Kidney (tissue), 14 donors: ENCODE data around the gene CYB561A3. TPM values are rescaled to one million over a fixed set of nuclear protein-coding genes. Genes with fewer than 3 reads are reported as not detected.

Experiments
- DNase-seq, 5 donors: peaks; one replicate each; pipeline ENCODE4 v3.0.0-alpha.2; 2013 to 2020
- FAIRE-seq: peaks from 2 replicates; lab custom pipeline; 2012; peaks lifted over from hg19 to GRCh38; lab: Jason Lieb, UNC
- H3K27ac ChIP-seq, 2 donors: one replicate each; pipeline ENCODE4 v1.7.0; 2013; ENCODE audit warnings: low read depth in 2 of 2, low read length in 2 of 2, inconsistent platforms in 1 of 2
- H3K27me3 ChIP-seq: one replicate; pipeline ENCODE4 v1.7.1; 2013; ENCODE audit warnings: low read length, inconsistent platforms; ENCODE audit not compliant: control insufficient read depth, insufficient read depth
- H3K36me3 ChIP-seq, 3 donors: one replicate each; pipeline versions ENCODE4 v1.7.0 to v1.7.1; 2013; ENCODE audit warnings: low read length in 3 of 3, control low read depth in 1 of 3, inconsistent platforms in 1 of 3; ENCODE audit not compliant: insufficient read depth in 3 of 3, control insufficient read depth in 2 of 3
- H3K4me1 ChIP-seq, 3 donors: one replicate each; pipeline versions ENCODE4 v1.7.0 to v1.7.1; 2013; ENCODE audit warnings: low read length in 3 of 3, inconsistent platforms in 1 of 3, low read depth in 1 of 3; ENCODE audit not compliant: control insufficient read depth in 2 of 3, insufficient read depth in 2 of 3
- H3K4me3 ChIP-seq, 3 donors: one replicate each; pipeline versions ENCODE4 v1.7.0 to v1.8.1; 2013; ENCODE audit warnings: low read length in 3 of 3, control low read depth in 1 of 3, inconsistent platforms in 1 of 3
- H3K9ac ChIP-seq, 3 donors: one replicate each; pipeline versions ENCODE4 v1.7.0 to v1.7.1; 2013; ENCODE audit warnings: low read length in 3 of 3, control low read depth in 1 of 3, inconsistent platforms in 1 of 3
- H3K9me3 ChIP-seq, 3 donors: one replicate each; pipeline versions ENCODE4 v1.7.0 to v1.7.1; 2013; ENCODE audit warnings: low read length in 3 of 3, control low read depth in 1 of 3, inconsistent platforms in 1 of 3; ENCODE audit not compliant: control insufficient read depth in 2 of 3, insufficient read depth in 1 of 3
- CTCF ChIP-seq: IDR thresholded peaks from 3 replicates; pipeline ENCODE4 v1.5.1; 2012; ENCODE audit warnings: mild to moderate bottlenecking, moderate library complexity, borderline replicate concordance; ENCODE audit not compliant: insufficient read depth; ENCODE audit errors: extremely low read depth
- intact Hi-C: fragments of 100-400 bp; cut with DNase I; formaldehyde crosslinking; loops from one replicate; pipeline ENCODE4 v1.11.1; 2022
- polyA plus RNA-seq: library from polyadenylated mRNA; stranded (reverse); fragments of 350-450 nt; fragmentation: Illumina TruSeq; extraction: RNeasy Lipid Tissue Mini Kit (QIAGEN cat#74804); gene quantifications from one replicate; pipeline ENCODE4 v1.2.3, GENCODE V29; 2014; ENCODE audit warnings: low read depth, low replicate concordance; ENCODE audit not compliant: insufficient read depth
- total RNA-seq: library from RNA; stranded (reverse); fragmentation: NEBNext Ultra II Directional; extraction: Animal tissue kit (Norgen Biotek cat#: 25700); gene quantifications from one replicate; pipeline ENCODE4 v1.2.1, GENCODE V29; 2021
- donor health status: control.
- donor health status: control.
- donor health status: control.
- donor health status: control.
- donor health status: control.
- donor health status: DM: yes; HTN: yes; CAD: no.
- donor health status: Normal renal cell carcinoma (clear cell type).

Gene CYB561A3
- total and polyA plus RNA-seq, 2 donors from 2014 or later: 29.7 to 36.8 TPM

- Histone ChIP-seq H3K36me3 (peaks cover 0 to 10% (median 9%) of the 10 kb centered on the region in 3 donors), H3K9me3 (no peaks in the 10 kb centered on the region), H3K27ac (no peak overlapping the region), H3K9ac (no peak overlapping the region), H3K27me3 (no peaks in the 10 kb centered on the region), H3K4me1 (peaks cover 0 to 7% (median 0%) of the 10 kb centered on the region in 3 donors), H3K4me3 (no peak overlapping the region)
- no peak for FAIRE-seq
- TF ChIP-seq CTCF: no peak
- DNase-seq: no peak
- intact Hi-C loops: no loop called here
These were observed 3.8 kb downstream of the CYB561A3 start for GRCh38 chr11:61357894-61358239.

GRCh38 chr11:61357233-61357893 is 4.3 kb downstream of the CYB561A3 start:
- DNase-seq (no peak), FAIRE-seq (no peak)
- intact Hi-C loops: no loop called here
- H3K4me3 ChIP-seq: no peak overlapping the region
- peaks cover 0 to 4% (median 0%) of the 10 kb centered on the region in 3 donors for H3K4me1 ChIP-seq
- no peak overlapping the region for H3K27ac ChIP-seq
- no peaks in the 10 kb centered on the region for H3K27me3 ChIP-seq
- no peak overlapping the region for H3K9ac ChIP-seq
- TF ChIP-seq CTCF: no peak
- H3K9me3 ChIP-seq: no peaks in the 10 kb centered on the region
- H3K36me3 ChIP-seq: peaks cover 0 to 12% (median 11%) of the 10 kb centered on the region in 3 donors

GRCh38 chr11:61356706-61357105 is 5.0 kb downstream of the CYB561A3 start:
- H3K4me3 ChIP-seq: no peak overlapping the region
- FAIRE-seq: no peak
- no peaks in the 10 kb centered on the region for H3K9me3 ChIP-seq
- TF ChIP-seq CTCF: no peak
- peaks cover 0 to 15% (median 11%) of the 10 kb centered on the region in 3 donors for H3K36me3 ChIP-seq
- no peak overlapping the region for H3K9ac ChIP-seq
- H3K27ac ChIP-seq: no peak overlapping the region
- H3K27me3 ChIP-seq: no peaks in the 10 kb centered on the region
- H3K4me1 ChIP-seq: peaks cover 0 to 4% (median 0%) of the 10 kb centered on the region in 3 donors
- intact Hi-C loops: no loop called here
- DNase-seq: no peak

- no peaks in the 10 kb centered on the region for H3K4me1 ChIP-seq
- no peak for DNase-seq
- TF ChIP-seq CTCF: no peak
- no peaks in the 10 kb centered on the region for H3K9me3 ChIP-seq
- H3K9ac ChIP-seq: no peak overlapping the region
- no peak overlapping the region for H3K4me3 ChIP-seq
- no peak overlapping the region for H3K27ac ChIP-seq
- peaks cover 0 to 24% (median 18%) of the 10 kb centered on the region in 3 donors for H3K36me3 ChIP-seq
- H3K27me3 ChIP-seq: no peaks in the 10 kb centered on the region
- intact Hi-C loops: no loop called here
- no peak for FAIRE-seq
These were observed 7.5 kb downstream of the CYB561A3 start for GRCh38 chr11:61354208-61354607.
